Suppressor macrophage (primary cell): ENCODE measurements around the gene CCDC191.
A peak's percentile ranks its signal among the peaks of the same experiment; 100 is the strongest.

Experiments
- DNase-seq, 4 experiments: peaks; one replicate each; pipeline ENCODE4 v3.0.0-alpha.2; 2020 to 2022

The CCDC191 gene

DNA sequence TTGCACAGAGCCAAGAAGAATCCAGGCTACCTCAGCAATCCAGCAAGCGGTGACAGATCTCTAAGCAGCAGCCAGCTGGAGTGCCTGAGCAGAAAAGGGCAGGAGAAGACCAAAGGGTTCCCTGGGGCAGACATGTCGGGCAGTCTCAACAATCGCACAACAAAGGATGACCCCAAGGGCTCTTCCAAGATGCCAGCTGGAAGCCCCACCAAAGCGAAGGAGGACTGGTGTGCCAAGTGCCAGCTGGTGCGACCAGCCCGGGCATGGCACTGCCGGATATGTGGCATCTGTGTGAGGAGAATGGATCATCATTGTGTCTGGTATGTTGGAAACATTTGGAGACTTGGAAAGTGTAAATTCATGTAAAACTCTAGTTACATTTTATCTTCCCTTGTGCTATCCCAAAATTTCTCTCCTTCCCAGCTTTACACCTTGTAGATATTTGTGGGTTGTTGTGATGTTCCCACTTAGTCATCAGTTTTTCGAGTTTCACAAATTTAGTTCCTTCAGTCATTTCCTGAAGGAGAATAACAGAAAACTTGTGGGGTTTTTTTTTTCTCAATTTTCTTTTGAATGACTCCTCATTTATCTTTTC, 102.1 kb downstream of the CCDC191 start:
- DNase-seq: no peak

DNA sequence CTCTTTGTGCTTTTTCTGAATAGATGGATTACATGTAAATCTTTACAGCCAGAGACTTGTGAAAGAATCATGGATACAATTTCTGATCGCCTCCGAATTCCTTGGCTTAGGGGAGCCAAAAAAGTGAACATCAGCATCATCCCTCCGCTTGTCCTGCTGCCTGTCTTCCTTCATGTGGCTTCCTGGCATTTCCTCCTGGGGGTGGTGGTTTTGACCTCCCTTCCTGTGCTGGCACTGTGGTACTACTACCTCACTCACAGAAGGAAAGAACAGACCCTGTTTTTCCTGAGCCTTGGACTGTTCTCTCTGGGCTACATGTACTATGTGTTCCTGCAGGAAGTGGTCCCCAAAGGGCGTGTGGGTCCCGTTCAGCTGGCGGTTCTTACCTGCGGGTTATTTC, 102.6 kb downstream of the CCDC191 start:
- DNase-seq: no peak

DNA sequence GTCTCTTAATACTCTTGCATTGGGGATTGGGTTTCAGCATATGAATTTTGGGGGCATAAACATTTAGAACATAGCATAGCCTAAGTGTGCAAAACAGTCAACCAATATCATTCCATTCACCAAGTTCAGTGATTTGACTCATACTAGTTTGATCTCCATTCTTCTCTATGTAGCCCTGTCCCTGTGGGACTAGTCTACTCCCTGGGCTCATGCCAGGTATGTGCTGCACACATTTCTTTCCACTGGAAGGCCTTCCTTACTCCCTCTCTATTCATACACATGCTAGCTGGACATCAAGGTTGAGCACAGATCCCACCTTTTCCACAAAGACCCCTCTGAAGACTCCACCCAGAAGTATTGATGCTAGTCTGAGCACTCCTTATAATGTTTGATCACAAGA, 103.4 kb downstream of the CCDC191 start:
- DNase-seq: no peak

DNA sequence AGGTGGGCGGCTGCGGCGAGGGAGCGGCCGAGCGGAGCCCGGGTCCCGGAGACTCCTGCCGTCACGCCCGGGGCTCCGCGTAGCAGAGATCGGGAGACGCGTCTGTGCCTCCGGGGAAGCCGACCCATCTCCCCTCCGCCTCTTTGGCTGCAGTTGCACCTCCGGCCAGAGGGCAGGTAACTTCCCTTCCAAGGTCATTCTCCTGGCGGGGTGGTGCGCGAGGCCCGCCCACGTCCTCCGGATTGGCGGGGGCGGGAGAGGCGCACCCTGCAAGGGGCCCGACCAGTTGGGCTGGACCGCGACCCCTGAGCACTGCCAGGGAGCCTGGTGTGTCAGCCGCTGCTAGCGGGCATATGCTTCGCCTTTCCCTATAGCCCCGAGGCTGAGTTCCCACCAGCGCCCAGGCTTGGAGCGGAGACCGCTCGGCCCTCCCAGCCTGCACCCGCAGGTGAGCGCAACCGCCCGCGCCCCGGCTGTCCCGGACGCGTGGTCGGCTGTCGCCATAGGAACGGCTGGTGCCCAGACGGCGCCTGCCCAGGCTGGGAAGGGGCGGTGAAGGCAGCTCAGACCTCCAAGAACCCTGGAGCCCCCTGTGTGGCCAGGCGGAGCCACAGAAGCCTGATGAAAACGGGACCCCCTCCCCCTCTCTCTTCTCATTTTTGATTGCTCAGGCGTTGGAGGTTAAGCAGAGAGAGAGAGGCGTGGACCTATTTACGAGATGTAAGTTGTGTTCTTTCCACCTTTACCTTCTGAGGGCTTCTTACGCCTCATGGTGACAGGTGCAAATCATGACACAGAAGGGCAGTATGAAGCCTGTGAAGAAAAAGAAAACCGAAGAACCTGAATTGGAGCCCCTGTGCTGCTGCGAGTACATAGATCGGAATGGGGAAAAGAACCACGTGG, 108.1 kb downstream of the CCDC191 start:
- DNase-seq: peak in 2 of 4 experiments; percentile 17 to 40

- peak; percentile 51 to 85 (median 67) for DNase-seq
Observed at GRCh38 chr3:113947372-113948014, 108.8 kb downstream of the CCDC191 start, which contains the start of gene ZDHHC23. ZDHHC23 (plus strand) TSS chr3:113948013; CDS start chr3:113948803, 790 bp downstream.

DNA sequence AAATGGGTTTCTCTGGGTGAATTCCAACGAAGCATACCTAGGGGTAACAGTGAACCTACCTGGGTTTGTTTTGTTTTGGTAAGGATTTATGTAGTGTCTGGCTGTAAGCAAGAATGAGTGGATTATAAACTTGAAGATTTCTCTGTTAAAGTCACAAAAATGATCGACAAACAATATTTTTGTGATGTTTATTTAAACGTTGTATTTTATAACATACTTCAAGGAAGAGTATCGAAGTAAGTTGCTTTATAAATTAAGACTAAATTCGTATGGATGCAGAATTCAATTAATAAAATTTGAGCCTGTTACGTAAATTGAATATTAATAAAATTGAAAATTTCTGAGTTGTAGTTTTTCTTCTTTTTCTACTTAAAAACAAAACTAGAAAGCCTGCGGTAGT, 109.5 kb downstream of the CCDC191 start:
- DNase-seq: no peak

GRCh38 chr3:113927556-113927955, 128.8 kb downstream of the CCDC191 start:
- DNase-seq: no peak

DNA sequence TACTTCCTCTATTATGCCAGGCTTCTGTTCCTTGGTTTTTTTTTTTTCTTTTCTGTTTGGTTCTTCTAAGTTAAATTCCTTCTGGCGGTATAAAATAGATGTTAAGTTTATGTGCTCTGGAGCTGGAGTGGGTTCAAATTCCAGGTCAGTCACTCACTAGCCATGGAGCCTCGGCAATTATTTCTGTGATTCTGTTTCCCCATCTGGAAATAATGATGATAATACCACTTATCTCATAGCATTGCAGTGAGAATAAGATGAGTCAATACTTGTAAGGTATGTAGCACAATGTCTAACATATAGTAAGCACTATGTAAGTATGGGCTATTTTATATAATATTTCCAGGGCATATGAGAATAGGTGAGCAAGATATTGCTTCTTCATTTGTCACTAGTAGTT, 141.7 kb downstream of the CCDC191 start:
- DNase-seq: no peak
